Fibroblast of lung (primary cell): Measurements from ENCODE around the gene RTKN2. TPM values are rescaled to one million over a fixed set of nuclear protein-coding genes. Genes with fewer than 3 reads are reported as not detected.
A peak's percentile ranks its signal among the peaks of the same experiment; 100 is the strongest.

Experiments
- DNase-seq, 2 donors: peaks; one replicate each; pipeline versions ENCODE4 v3.0.0 to v3.0.0-alpha.2; 2010; ENCODE audit warnings: low read depth in 2 of 2
- H2AFZ ChIP-seq: 2 replicates; pipeline ENCODE4 v1.5.1; 2012; ENCODE audit warnings: low read length, control low read depth, inconsistent platforms
- H3K27ac ChIP-seq: 2 replicates; pipeline ENCODE4 v1.5.1; 2011; ENCODE audit warnings: low read length, control low read depth; ENCODE audit not compliant: insufficient read depth
- H3K27me3 ChIP-seq: 2 replicates; pipeline ENCODE4 v1.5.1; 2011; ENCODE audit warnings: mild to moderate bottlenecking, low read length; ENCODE audit not compliant: control insufficient read depth, insufficient read depth
- H3K36me3 ChIP-seq: 2 replicates; pipeline ENCODE4 v1.5.1; 2011; ENCODE audit warnings: low read length; ENCODE audit not compliant: control insufficient read depth, insufficient read depth
- H3K4me1 ChIP-seq: 2 replicates; pipeline ENCODE4 v1.5.1; 2011; ENCODE audit warnings: low read length; ENCODE audit not compliant: control insufficient read depth, insufficient read depth; ENCODE audit errors: extremely low read depth
- H3K4me2 ChIP-seq: 2 replicates; pipeline ENCODE4 v1.5.1; 2011; ENCODE audit warnings: low read length, control low read depth; ENCODE audit not compliant: insufficient read depth; ENCODE audit errors: extremely low read depth
- H3K4me3 ChIP-seq, 4 experiments: fragments of 200-600 bp in 1 of 4; sonication (generic) in 1 of 4; replicated peaks in 1 of 4; 2 replicates each; pipeline ENCODE4 v1.5.1; 2011 to 2016; ENCODE audit warnings: low read length in 4 of 4, low read depth in 3 of 4, mild to moderate bottlenecking in 3 of 4, control low read depth in 2 of 4, inconsistent platforms in 1 of 4, mixed read lengths in 1 of 4; ENCODE audit not compliant: insufficient read depth in 1 of 4; ENCODE audit errors: control extremely low read depth in 1 of 4
- H3K79me2 ChIP-seq: 2 replicates; pipeline ENCODE4 v1.5.1; 2012; ENCODE audit warnings: mild to moderate bottlenecking, low read length, inconsistent platforms; ENCODE audit not compliant: control insufficient read depth, insufficient read depth
- H3K9ac ChIP-seq: 2 replicates; pipeline ENCODE4 v1.5.1; 2011; ENCODE audit warnings: mild to moderate bottlenecking, low read length, control low read depth; ENCODE audit not compliant: insufficient read depth
- H3K9me3 ChIP-seq: 2 replicates; pipeline ENCODE4 v1.5.1; 2012; ENCODE audit warnings: low read depth, low read length; ENCODE audit not compliant: control insufficient read depth, insufficient read depth
- H4K20me1 ChIP-seq: 2 replicates; pipeline ENCODE4 v1.5.1; 2011; ENCODE audit warnings: low read length; ENCODE audit not compliant: control insufficient read depth, insufficient read depth; ENCODE audit errors: extremely low read depth
- CTCF ChIP-seq, 2 donors: IDR thresholded peaks in 1 of 2; conservative IDR thresholded peaks in 1 of 2; 1 replicate in 1 of 2; 2 replicates in 1 of 2; pipeline ENCODE4 v1.5.1; 2011 to 2012; ENCODE audit warnings: low read length in 2 of 2, control low read depth in 1 of 2, inconsistent platforms in 1 of 2, low read depth in 1 of 2, mild to moderate bottlenecking in 1 of 2
- EZH2 ChIP-seq: IDR thresholded peaks from 2 replicates; pipeline ENCODE4 v1.5.1; 2012; ENCODE audit warnings: low read length, control low read depth, mild to moderate bottlenecking; ENCODE audit errors: missing control alignments
- polyA plus RNA-seq, 2 donors: library from polyadenylated mRNA; depleted of rRNA in 1 of 2; stranded (reverse) in 1 of 2; unstranded in 1 of 2; fragments of >200 nt; gene quantifications; 2 replicates each; pipeline ENCODE4 v1.2.1, GENCODE V29; 2011 to 2012; ENCODE audit warnings: missing spikeins in 1 of 2
- total RNA-seq: library from RNA; depleted of rRNA; stranded (reverse); fragments of >200 nt; gene quantifications from 2 replicates; pipeline ENCODE4 v1.2.1, GENCODE V29; 2014

Gene RTKN2
- total and polyA plus RNA-seq, 2 donors (not counting 1 experiment from before 2014, with no cell fraction given): 1.1 to 1.2 TPM

DNA sequence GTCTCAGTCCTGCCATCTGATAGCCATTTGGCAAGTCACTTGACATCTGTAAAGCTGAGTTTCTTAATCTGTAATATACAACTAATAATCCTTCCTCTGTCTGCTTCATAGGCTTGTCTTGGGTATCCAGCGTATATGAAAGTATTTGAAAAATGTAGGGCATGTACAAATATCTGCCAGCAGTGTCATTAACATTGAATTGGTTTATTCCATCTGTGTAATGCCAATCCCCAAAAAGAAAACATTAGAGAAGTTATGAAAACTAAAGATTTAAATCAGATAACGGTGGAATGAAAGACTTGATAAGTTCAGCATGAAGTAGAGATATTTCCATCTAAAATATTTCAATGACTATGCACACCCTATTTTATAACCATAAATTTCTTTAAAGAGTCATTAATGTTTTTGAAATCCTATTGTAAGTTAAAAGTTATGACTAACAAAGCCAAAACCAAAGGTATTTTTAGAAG is 9.8 kb upstream of the RTKN2 start:
- Histone ChIP-seq H3K36me3 (no peaks in the 10 kb centered on the region), H3K79me2 (no peaks in the 10 kb centered on the region), H2AFZ (no peak overlapping the region), H3K27me3 (no peaks in the 10 kb centered on the region), H3K9ac (no peak overlapping the region), H3K9me3 (no peaks in the 10 kb centered on the region), H3K4me3 (no peak overlapping the region), H3K4me2 (peak overlapping the region; percentile 25), H3K27ac (no peak overlapping the region), H3K4me1 (no peaks in the 10 kb centered on the region), H4K20me1 (no peaks in the 10 kb centered on the region)
- peak in 1 of 2 donors; percentile 82 for DNase-seq
- TF ChIP-seq CTCF (conservative IDR thresholded peaks at IDR 0.05 in 1 of 2, IDR thresholded peaks at IDR 0.05 in 1 of 2; ENCODE audit: low read depth in 1 of 2, low read length in 2 of 2) (no peak), EZH2 (no peak)

- Histone ChIP-seq H3K36me3 (no peaks in the 10 kb centered on the region), H3K27ac (no peak overlapping the region), H3K27me3 (no peaks in the 10 kb centered on the region), H2AFZ (no peak overlapping the region), H3K9me3 (no peaks in the 10 kb centered on the region), H3K4me1 (no peaks in the 10 kb centered on the region), H3K4me2 (no peak overlapping the region), H3K4me3 (no peak overlapping the region), H4K20me1 (no peaks in the 10 kb centered on the region), H3K9ac (no peak overlapping the region), H3K79me2 (no peaks in the 10 kb centered on the region)
- DNase-seq: peak in 1 of 2 donors; percentile 11
- no peak for TF ChIP-seq CTCF (conservative IDR thresholded peaks at IDR 0.05 in 1 of 2, IDR thresholded peaks at IDR 0.05 in 1 of 2; ENCODE audit: low read depth in 1 of 2, low read length in 2 of 2)
- no peak for TF ChIP-seq EZH2
These were observed 9.3 kb upstream of the RTKN2 start for GRCh38 chr10:62277971-62278370.

- H3K4me2 ChIP-seq: no peak overlapping the region
- peak in 1 of 2 donors; percentile 30 for DNase-seq
These were observed 1.4 kb upstream of the RTKN2 start for GRCh38 chr10:62270020-62270419.

More at GRCh38 chr10:62270020-62270419, 1.4 kb upstream of the RTKN2 start:
- Histone ChIP-seq H3K79me2 (no peaks in the 10 kb centered on the region), H4K20me1 (no peaks in the 10 kb centered on the region), H3K36me3 (no peaks in the 10 kb centered on the region), H3K4me3 (no peak overlapping the region), H3K9me3 (no peaks in the 10 kb centered on the region), H3K4me1 (no peaks in the 10 kb centered on the region), H3K27ac (no peak overlapping the region), H3K9ac (no peak overlapping the region), H3K27me3 (no peaks in the 10 kb centered on the region), H2AFZ (no peak overlapping the region)
- TF ChIP-seq CTCF (conservative IDR thresholded peaks at IDR 0.05 in 1 of 2, IDR thresholded peaks at IDR 0.05 in 1 of 2; ENCODE audit: low read depth in 1 of 2, low read length in 2 of 2) (no peak), EZH2 (no peak)
